SK-N-SH treated with all-trans-retinoic acid at 6 μM for 48 hours (cell line): Measurements from ENCODE around the gene TMEM47.

ENCODE experiments used
- ARNTL ChIP-seq: fragments of 450-650 bp; formaldehyde crosslinking; IDR thresholded peaks from 2 replicates; pipeline ENCODE4 v1.5.0; 2020; ENCODE audit warnings: low read depth, mild to moderate bottlenecking, moderate library complexity, borderline replicate concordance
- CSDC2 ChIP-seq: fragments of 250-450 bp; sonication (Bioruptor Pico); IDR thresholded peaks from 2 replicates; pipeline ENCODE4 v1.5.0; 2020; ENCODE audit warnings: mild to moderate bottlenecking, moderate library complexity
- OSR1 ChIP-seq: fragments of 250-450 bp; sonication (Bioruptor Pico); IDR thresholded peaks from 2 replicates; pipeline ENCODE4 v1.8.0; 2022; ENCODE audit warnings: moderate library complexity, mild to moderate bottlenecking, inconsistent platforms
- PATZ1 ChIP-seq: fragments of 250-450 bp; sonication (Bioruptor Pico); IDR thresholded peaks from 2 replicates; pipeline ENCODE4 v1.8.0; 2020; ENCODE audit warnings: mild to moderate bottlenecking, moderate library complexity, borderline replicate concordance
- TSHZ2 ChIP-seq: fragments of 250-450 bp; sonication (Bioruptor Pico); IDR thresholded peaks from 2 replicates; pipeline ENCODE4 v1.5.0; 2020; ENCODE audit warnings: mild to moderate bottlenecking, moderate library complexity
- ZFP3 ChIP-seq: fragments of 250-450 bp; sonication (Bioruptor Pico); IDR thresholded peaks from 2 replicates; pipeline ENCODE4 v1.5.0; 2020; ENCODE audit warnings: mild to moderate bottlenecking, moderate library complexity
- ZFP30 ChIP-seq: fragments of 450-650 bp; formaldehyde crosslinking; IDR thresholded peaks from 2 replicates; pipeline ENCODE4 v1.5.0; 2022; ENCODE audit warnings: mild to moderate bottlenecking, moderate library complexity
- ZNF565 ChIP-seq: fragments of 450-650 bp; formaldehyde crosslinking; conservative IDR thresholded peaks from 2 replicates; pipeline ENCODE4 v1.5.0; 2020; ENCODE audit warnings: low read depth, mild to moderate bottlenecking, moderate library complexity
- ZNF70 ChIP-seq: fragments of 450-650 bp; formaldehyde crosslinking; IDR thresholded peaks from 2 replicates; pipeline ENCODE4 v1.5.0; 2020; ENCODE audit warnings: mild to moderate bottlenecking, moderate library complexity

- no peak for TF ChIP-seq ZFP3 (CRISPR knock-in tag)
- TF ChIP-seq CSDC2 (CRISPR knock-in tag), result no peak
- no peak for TF ChIP-seq OSR1
- no peak for TF ChIP-seq ZFP30 (CRISPR knock-in tag)
- TF ChIP-seq ZNF565 (CRISPR knock-in tag), result no peak
- TF ChIP-seq PATZ1 (CRISPR knock-in tag), result no peak
- TF ChIP-seq ARNTL (CRISPR knock-in tag), result no peak
- TF ChIP-seq TSHZ2 (CRISPR knock-in tag), result no peak
- no peak for TF ChIP-seq ZNF70 (CRISPR knock-in tag)
Observed at GRCh38 chrX:34687095-34687494, 30.0 kb upstream of the TMEM47 start.
